Measurements from ENCODE around the gene TMEM132D. TPM values are rescaled to one million over a fixed set of nuclear protein-coding genes. Genes with fewer than 3 reads are reported as not detected.

The TMEM132D gene
- total RNA-seq (2022; extraction: Qiagen RNA extraction; ENCODE audit: low read depth): not detected in 5 replicates

GRCh38 chr12:129903956-129904829 lies at the start of gene TMEM132D:
TSS of gene TMEM132D (minus strand) at chr12:129904025.

Data from A549 treated with ZK216348 at 1 μM for 4 hours (cell line).